CD4-positive, alpha-beta T cell treated with Interleukin-4 for 1 hour (primary cell): ENCODE measurements around the gene GBP3.
"Not testable (repeated sequence)": the region's sequence is repeated elsewhere in the genome, so short reads cannot be mapped to it uniquely, and the experiment has no call there.

Source experiments
- DNase-seq, 2 donors: peaks; one replicate each; pipeline ENCODE4 v3.0.0-alpha.2; 2020 to 2022

GBP3 gene

GRCh38 chr1:89037186-89037585, 14.5 kb upstream of the GBP3 start:
- no peak for DNase-seq

GRCh38 chr1:89035080-89035479, 12.4 kb upstream of the GBP3 start:
- DNase-seq: no peak

DNA sequence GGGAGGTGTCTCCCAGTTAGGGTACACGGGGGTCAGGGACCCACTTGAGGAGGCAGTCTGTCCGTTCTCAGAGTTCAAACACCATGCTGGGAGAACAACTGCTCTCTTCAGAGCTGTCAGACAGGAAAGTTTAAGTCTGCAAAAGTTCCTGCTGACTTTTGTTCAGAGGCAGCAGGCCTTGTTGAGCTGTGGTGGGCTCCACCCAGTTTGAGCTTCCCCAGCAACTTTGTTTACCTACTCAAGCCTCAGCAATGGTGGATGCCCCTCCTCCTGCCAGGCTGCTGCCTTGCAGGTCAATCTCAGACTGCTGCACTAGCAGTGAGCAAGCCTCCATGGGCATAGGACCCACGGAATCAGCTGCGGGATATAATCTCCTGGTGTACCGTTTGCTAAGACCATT, 11.3 kb upstream of the GBP3 start:
- peak in 1 of 2 donors; percentile 27 for DNase-seq

GRCh38 chr1:89029051-89029450, 6.4 kb upstream of the GBP3 start:
- DNase-seq: peak in 1 of 2 donors; percentile 58

- DNase-seq: no peak
Observed at GRCh38 chr1:89025928-89026327, 3.3 kb upstream of the GBP3 start.

- DNase-seq: no peak
Observed at GRCh38 chr1:89023026-89023425, 360 bp upstream of the GBP3 start.

- not testable (repeated sequence) for DNase-seq
Observed at GRCh38 chr1:89018318-89018717, 4.3 kb downstream of the GBP3 start.

GRCh38 chr1:89008511-89008910, 14.2 kb downstream of the GBP3 start:
- no peak for DNase-seq

- DNase-seq: no peak
Observed at GRCh38 chr1:89005286-89006151, 17.1 kb downstream of the GBP3 start.

GRCh38 chr1:89002176-89002575, 20.5 kb downstream of the GBP3 start:
- peak in 1 of 2 donors; percentile 37 for DNase-seq

GRCh38 chr1:89001510-89001909, 21.2 kb downstream of the GBP3 start:
- DNase-seq: no peak

- peak in 1 of 2 donors; percentile 86 for DNase-seq
Observed at GRCh38 chr1:88998716-88999115, 23.9 kb downstream of the GBP3 start.

DNA sequence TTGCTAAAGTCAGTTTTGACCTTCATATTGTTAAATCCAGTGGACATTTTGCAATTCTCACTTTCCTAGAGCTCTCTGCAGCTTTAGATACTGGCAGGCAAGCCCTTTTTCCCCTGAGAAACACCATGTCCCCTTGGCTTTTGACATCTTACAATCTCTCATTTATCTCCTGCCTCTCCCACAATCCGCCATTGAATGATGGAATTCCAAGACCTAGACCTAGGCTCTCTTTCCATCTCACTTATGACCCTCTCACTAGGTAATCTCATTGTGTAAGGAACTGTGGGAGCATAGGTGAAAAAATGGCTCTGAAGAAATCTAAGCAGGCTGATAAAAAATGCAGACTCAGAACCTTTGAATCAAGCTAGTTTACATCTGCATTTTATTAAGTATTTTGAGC, 32.2 kb downstream of the GBP3 start:
- DNase-seq: no peak

DNA sequence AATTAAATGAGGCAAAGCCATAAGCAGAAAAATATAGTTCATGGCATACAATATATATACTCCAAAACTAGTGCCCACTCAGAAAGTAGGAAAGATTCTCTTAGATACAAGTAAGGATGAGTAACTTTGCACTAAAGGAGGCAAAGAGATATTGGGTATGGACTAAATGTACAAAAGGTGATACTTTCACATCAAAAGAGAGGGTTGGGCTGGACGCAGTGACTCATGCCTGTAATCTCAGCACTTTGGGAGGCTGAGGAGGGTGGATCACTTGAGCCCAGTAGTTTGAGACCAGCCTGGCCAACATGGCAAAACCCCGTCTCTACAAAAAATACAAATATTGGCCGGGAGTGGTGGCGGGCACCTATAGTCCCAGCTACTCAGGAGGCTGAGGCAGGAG, 37.0 kb downstream of the GBP3 start:
- no peak for DNase-seq

- DNase-seq: no peak
Observed at GRCh38 chr1:88985032-88985431, 37.6 kb downstream of the GBP3 start.

DNA sequence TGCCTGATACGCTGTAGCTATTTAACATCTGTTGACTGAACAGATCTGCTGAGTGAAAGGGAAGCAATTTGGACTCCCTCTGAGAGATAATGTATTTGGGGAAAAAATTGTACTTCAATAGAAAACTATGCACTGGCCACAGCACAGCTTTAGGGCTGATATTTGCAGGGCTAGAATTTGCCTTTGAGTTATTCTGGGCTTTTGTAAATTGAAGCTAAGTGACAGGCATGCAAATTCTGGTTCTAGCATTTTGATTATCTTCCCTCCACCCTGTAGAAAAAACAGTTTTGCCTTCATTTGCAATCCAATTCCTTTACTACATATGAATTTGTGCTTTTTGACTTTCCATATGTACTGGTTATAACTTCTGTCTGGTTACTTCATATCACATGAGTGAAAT, 38.1 kb downstream of the GBP3 start:
- DNase-seq: no peak

GRCh38 chr1:88983791-88984559, 38.7 kb downstream of the GBP3 start:
- DNase-seq: peak; percentile 39 to 83

DNA sequence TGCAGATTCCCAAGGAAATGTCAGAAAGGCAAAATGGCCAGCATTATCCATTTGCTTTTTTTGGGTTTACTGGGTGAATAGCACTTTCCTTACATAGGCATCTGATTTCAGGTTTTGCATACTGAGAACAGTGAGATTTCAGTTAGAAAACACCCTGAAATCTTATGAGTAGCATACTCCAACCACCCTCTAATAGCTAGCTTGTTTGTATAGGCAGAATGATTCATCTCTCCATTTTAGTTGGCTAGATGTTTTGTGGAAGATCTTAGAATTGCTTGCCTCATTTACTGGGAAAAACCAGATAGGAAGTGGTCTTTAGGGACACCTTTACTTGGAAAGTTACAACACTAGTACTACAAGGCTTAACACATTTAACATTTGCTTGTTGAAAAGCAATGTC, 40.6 kb downstream of the GBP3 start:
- DNase-seq: no peak

DNA sequence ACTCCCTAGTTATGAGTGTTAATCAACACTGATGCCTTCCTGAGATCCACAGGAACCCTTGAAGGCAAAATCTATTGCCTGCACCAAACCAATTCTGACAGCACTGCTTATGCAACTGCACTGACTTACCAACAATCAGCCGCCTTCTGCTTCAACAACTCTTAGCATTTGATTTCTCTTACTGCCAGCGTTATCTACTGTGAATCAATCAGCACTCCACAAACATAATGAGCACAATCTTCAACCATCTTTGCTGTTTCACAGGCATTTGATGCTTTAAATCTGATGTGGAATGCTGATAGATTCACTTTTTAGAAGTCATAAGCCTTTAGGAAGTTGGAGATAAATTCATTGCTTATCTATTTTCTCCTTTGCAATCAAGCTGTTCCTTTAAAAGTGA, 41.2 kb downstream of the GBP3 start:
- not testable (repeated sequence) for DNase-seq

DNA sequence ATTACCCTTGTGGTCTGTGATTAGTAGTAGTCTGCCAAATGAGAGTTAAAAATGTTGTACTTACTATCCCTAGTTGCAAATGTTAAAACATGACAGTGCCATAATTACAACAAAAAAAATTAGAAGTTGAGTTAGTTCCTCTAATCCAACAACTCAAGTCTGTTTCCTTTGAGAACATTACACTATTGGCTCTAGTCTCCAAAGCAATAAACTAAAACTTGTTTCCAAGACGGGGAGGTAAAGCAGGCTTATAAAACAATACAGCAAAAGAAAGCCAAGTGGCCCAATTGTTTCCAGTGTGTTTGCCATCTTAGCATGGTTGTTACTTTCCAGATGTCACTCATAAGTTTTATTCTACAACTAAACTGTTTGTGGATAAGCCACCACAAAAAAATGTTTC, 41.8 kb downstream of the GBP3 start:
- DNase-seq: no peak

DNA sequence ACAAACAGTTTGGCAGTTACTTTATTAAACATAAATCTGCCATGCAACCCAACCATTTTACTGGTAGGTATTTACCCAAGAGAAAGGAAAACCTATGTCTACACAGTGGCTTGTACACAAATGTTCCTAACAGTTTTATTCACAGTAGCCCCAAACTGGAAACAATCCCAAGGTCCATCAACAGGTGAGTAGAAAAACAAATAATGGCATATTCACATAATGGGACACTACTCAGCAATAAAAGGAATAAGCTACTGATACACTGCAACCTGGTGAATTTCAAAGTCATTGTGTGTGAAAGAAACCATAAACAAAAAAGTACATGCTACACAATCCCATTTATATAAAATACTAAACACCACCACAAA, 42.9 kb downstream of the GBP3 start:
- no peak for DNase-seq

GRCh38 chr1:88979054-88979748, 43.5 kb downstream of the GBP3 start:
- DNase-seq: no peak

DNA sequence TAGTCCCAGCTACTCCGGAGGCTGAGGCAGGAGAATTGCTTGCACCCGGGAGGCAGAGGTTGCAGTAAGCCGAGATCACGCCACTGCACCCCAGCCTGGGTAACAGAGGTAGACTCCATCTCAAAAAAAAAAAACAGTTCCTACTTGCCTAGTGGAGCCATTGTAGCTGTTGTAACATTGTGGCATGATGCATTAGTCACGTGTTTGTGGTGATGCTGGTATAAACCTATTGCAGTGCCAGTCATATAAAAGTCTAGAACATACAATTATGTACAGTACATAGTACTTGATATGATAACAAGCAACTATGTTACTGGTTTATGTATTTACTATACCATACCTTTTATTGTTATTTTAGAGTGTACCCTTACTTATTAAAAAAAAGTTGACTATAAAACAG, 46.4 kb downstream of the GBP3 start:
- DNase-seq: no peak
